Aorta (tissue), 5 donors: ENCODE data around the gene JAK1. TPM values are rescaled to one million over a fixed set of nuclear protein-coding genes. Genes with fewer than 3 reads are reported as not detected.

Source experiments
- ATAC-seq: fragments of 200-7000 bp; cut with Tn5 transposase; one replicate; pipeline ENCODE4 v1.9.1; 2022; ENCODE audit warnings: moderate library complexity; ENCODE audit not compliant: low FRiP score
- DNase-seq, 2 donors: peaks; one replicate each; pipeline ENCODE4 v3.0.0-alpha.2; 2020
- H3K27ac ChIP-seq, 2 donors: one replicate each; pipeline ENCODE4 v1.5.1; 2013; ENCODE audit warnings: low read length in 2 of 2, mild to moderate bottlenecking in 2 of 2, moderate library complexity in 2 of 2, control low read depth in 1 of 2, inconsistent platforms in 1 of 2, low read depth in 1 of 2
- H3K27me3 ChIP-seq, 2 donors: one replicate each; pipeline ENCODE4 v1.6.1; 2013; ENCODE audit warnings: control low read depth in 1 of 2, low read length in 1 of 2, mild to moderate bottlenecking in 1 of 2, moderate library complexity in 1 of 2; ENCODE audit not compliant: insufficient read depth in 2 of 2, control insufficient read depth in 1 of 2
- H3K36me3 ChIP-seq, 2 donors: one replicate each; pipeline ENCODE4 v1.6.1; 2013; ENCODE audit warnings: control low read depth in 1 of 2, low read length in 1 of 2, mild to moderate bottlenecking in 1 of 2; ENCODE audit not compliant: insufficient read depth in 2 of 2, control insufficient read depth in 1 of 2
- H3K4me1 ChIP-seq, 2 donors: one replicate each; pipeline ENCODE4 v1.6.1; 2013; ENCODE audit warnings: low read length in 2 of 2, control low read depth in 1 of 2, mild to moderate bottlenecking in 1 of 2, moderate library complexity in 1 of 2; ENCODE audit not compliant: insufficient read depth in 2 of 2, control insufficient read depth in 1 of 2
- H3K4me3 ChIP-seq, 2 donors: one replicate each; pipeline ENCODE4 v1.5.1; 2013; ENCODE audit warnings: low read length in 2 of 2, control low read depth in 1 of 2, mild to moderate bottlenecking in 1 of 2
- H3K9me3 ChIP-seq: one replicate; pipeline ENCODE4 v1.6.1; 2013; ENCODE audit warnings: mild to moderate bottlenecking, low read length; ENCODE audit not compliant: control insufficient read depth
- WGBS, 2 donors: extraction: QIAGEN DNeasy Blood & Tissue Kit; methylation state at CpG; one replicate each; pipeline ENCODE4 v1.1.7; 2013; 5-methylcytosine and 5-hydroxymethylcytosine counted together
- intact Hi-C, 2 donors: fragments of 100-400 bp; cut with DNase I; formaldehyde crosslinking; loops; one replicate each; pipeline versions ENCODE4 v1.14.2 to v1.15.0; 2022
- polyA plus RNA-seq, 2 donors: library from polyadenylated mRNA; stranded (reverse); fragments of 200-250 nt; gene quantifications; one replicate each; pipeline ENCODE4 v1.2.3, GENCODE V29; 2013
- total RNA-seq, 2 donors: library from RNA; stranded (reverse); fragmentation: NEBNext Ultra II Directional; extraction: Animal tissue kit (Norgen Biotek cat#: 25700); gene quantifications; one replicate each; pipeline ENCODE4 v1.2.1, GENCODE V29; 2021
- donor health status: healthy with polysubstance abuse.
- donor health status: Bipolar disorder and iron deficiency.
- donor health status: DM: no; HTN: no; CAD: no.
- donor health status: DM: no; HTN: no; CAD: no.
- donor health status: DM: yes; HTN: yes; CAD: no.

Gene JAK1
- total and polyA plus RNA-seq, 4 donors = 24.3 to 132 (median 74.6) TPM

- H3K36me3 ChIP-seq = peaks cover 0 to 7% of the 10 kb centered on the region in 2 donors
- WGBS, 2 donors = 15 to 17% methylated on average over 5 of the region's 5 CpGs
- no peaks in the 10 kb centered on the region for H3K27me3 ChIP-seq
- no peaks in the 10 kb centered on the region for H3K9me3 ChIP-seq
- DNase-seq (peak in 1 of 2 donors; percentile 75), ATAC-seq (no peak)
- H3K4me3 ChIP-seq = no peak overlapping the region
- no peak overlapping the region for H3K27ac ChIP-seq
- intact Hi-C loops = no loop called here
- peaks cover 0 to 1% of the 10 kb centered on the region in 2 donors for H3K4me1 ChIP-seq
Observed at GRCh38 chr1:64983110-64983509, 16.8 kb upstream of the JAK1 start.

GRCh38 chr1:64981601-64982533 is 15.5 kb upstream of the JAK1 start:
- peaks cover 0 to 5% of the 10 kb centered on the region in 2 donors for H3K36me3 ChIP-seq
- ATAC-seq (no peak), DNase-seq (no peak)
- peaks cover 0 to 1% of the 10 kb centered on the region in 2 donors for H3K4me1 ChIP-seq
- intact Hi-C loops = no loop called here
- no peak overlapping the region for H3K27ac ChIP-seq
- H3K27me3 ChIP-seq = no peaks in the 10 kb centered on the region
- 83 to 94% methylated on average over 7 of the region's 7 CpGs for WGBS, 2 donors
- no peaks in the 10 kb centered on the region for H3K9me3 ChIP-seq
- H3K4me3 ChIP-seq = no peak overlapping the region

- ATAC-seq = no peak
- intact Hi-C loops = no loop called here
Observed at GRCh38 chr1:64980745-64981600, 14.6 kb upstream of the JAK1 start.

GRCh38 chr1:64979358-64979757 is 13.0 kb upstream of the JAK1 start:
- Histone ChIP-seq H3K9me3 (no peaks in the 10 kb centered on the region), H3K4me3 (no peak overlapping the region), H3K27me3 (no peaks in the 10 kb centered on the region), H3K4me1 (peaks cover 0 to 1% of the 10 kb centered on the region in 2 donors), H3K36me3 (no peaks in the 10 kb centered on the region), H3K27ac (no peak overlapping the region)
- intact Hi-C loops = no loop called here
- ATAC-seq (no peak), DNase-seq (no peak)

More at GRCh38 chr1:64980745-64981600, 14.6 kb upstream of the JAK1 start:
- H3K9me3 ChIP-seq = no peaks in the 10 kb centered on the region
- H3K4me1 ChIP-seq = peaks cover 0 to 1% of the 10 kb centered on the region in 2 donors
- no peak for DNase-seq
- no peak overlapping the region for H3K4me3 ChIP-seq
- no peaks in the 10 kb centered on the region for H3K27me3 ChIP-seq
- WGBS, 2 donors = 91 to 92% methylated on average over 8 of the region's 8 CpGs
- peaks cover 0 to 5% of the 10 kb centered on the region in 2 donors for H3K36me3 ChIP-seq
- no peak overlapping the region for H3K27ac ChIP-seq

GRCh38 chr1:64976361-64976760 is 10.0 kb upstream of the JAK1 start:
- ATAC-seq = no peak
- intact Hi-C loops = no loop called here
- Histone ChIP-seq H3K27ac (no peak overlapping the region), H3K4me3 (no peak overlapping the region), H3K4me1 (no peaks in the 10 kb centered on the region), H3K9me3 (no peaks in the 10 kb centered on the region), H3K36me3 (no peaks in the 10 kb centered on the region), H3K27me3 (no peaks in the 10 kb centered on the region)
- DNase-seq = no peak
- 96 to 97% methylated on average over 3 of the region's 3 CpGs for WGBS, 2 donors

DNA sequence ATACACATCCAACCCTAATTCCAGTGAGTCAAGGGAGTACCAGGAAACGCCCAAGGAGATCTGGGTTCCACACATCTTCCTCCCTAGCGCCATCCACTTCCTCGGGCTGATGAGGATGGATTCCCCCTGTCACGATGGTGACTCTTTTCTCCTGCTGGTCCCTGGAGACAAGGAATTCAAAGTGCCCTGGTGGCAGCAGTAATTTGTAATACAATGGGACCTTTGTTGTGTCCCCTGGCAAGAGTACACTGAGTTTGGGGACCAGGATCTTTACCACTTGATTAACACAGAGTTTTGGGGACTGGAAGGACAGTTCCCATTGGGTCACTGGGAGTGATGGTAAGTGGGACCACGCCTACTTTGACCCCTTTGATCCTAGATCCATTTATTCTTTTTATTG is 9.4 kb upstream of the JAK1 start:
- intact Hi-C loops = no loop called here
- no peak overlapping the region for H3K4me3 ChIP-seq
- ATAC-seq (no peak), DNase-seq (no peak)
- no peaks in the 10 kb centered on the region for H3K36me3 ChIP-seq
- whole genome bisulfite sequencing, 2 donors = 82 to 83% methylated on average over 5 of the region's 5 CpGs
- no peaks in the 10 kb centered on the region for H3K27me3 ChIP-seq
- no peak overlapping the region for H3K27ac ChIP-seq
- no peaks in the 10 kb centered on the region for H3K9me3 ChIP-seq
- H3K4me1 ChIP-seq = no peaks in the 10 kb centered on the region

GRCh38 chr1:64975127-64975526 is 8.8 kb upstream of the JAK1 start:
- DNase-seq (no peak), ATAC-seq (peak; percentile 55)
- Histone ChIP-seq H3K36me3 (no peaks in the 10 kb centered on the region), H3K4me1 (no peaks in the 10 kb centered on the region), H3K4me3 (no peak overlapping the region), H3K27me3 (no peaks in the 10 kb centered on the region), H3K27ac (no peak overlapping the region), H3K9me3 (no peaks in the 10 kb centered on the region)
- 88 to 94% methylated on average over 1 of the region's 1 CpG for WGBS, 2 donors
- intact Hi-C loops = no loop called here

DNA sequence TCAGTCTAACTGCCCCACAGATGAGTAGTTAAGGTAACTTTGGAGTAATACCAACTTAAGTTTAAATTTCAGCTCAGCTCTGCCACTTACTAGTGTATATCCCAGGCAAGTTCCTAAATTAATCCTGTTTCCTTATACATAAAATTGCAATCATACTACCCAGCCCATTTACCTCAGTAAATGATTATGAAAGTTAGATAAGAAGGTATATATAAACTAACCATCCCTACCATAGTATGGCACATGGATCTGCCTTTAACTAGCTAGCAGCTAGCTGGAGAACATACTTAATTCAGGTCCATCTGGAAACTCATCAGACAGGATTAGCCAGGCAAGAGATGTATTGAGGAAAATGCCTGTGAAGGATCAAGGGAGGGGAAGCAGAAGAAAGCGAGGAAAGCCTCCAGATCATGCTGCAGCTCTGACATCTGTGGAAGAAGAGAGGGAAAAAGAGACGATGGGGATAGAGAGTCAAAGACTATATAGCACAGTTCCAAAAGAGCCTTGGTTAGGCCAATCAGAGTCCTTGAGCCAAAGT is 8.0 kb upstream of the JAK1 start:
- no peak for DNase-seq
- no peaks in the 10 kb centered on the region for H3K27me3 ChIP-seq
- no peaks in the 10 kb centered on the region for H3K4me1 ChIP-seq
- H3K9me3 ChIP-seq = no peaks in the 10 kb centered on the region
- no peak overlapping the region for H3K4me3 ChIP-seq
- intact Hi-C loops = no loop called here
- no peaks in the 10 kb centered on the region for H3K36me3 ChIP-seq
- ATAC-seq = no peak
- H3K27ac ChIP-seq = no peak overlapping the region
- WGBS, 2 donors = 91 to 93% methylated on average over 2 of the region's 2 CpGs
